ENCODE results near the gene ZNF534. TPM values are rescaled to one million over a fixed set of nuclear protein-coding genes. Genes with fewer than 3 reads are reported as not detected.

The ZNF534 gene
- not detected in 5 replicates for total RNA-seq (2022; extraction: Qiagen RNA extraction)

DNA sequence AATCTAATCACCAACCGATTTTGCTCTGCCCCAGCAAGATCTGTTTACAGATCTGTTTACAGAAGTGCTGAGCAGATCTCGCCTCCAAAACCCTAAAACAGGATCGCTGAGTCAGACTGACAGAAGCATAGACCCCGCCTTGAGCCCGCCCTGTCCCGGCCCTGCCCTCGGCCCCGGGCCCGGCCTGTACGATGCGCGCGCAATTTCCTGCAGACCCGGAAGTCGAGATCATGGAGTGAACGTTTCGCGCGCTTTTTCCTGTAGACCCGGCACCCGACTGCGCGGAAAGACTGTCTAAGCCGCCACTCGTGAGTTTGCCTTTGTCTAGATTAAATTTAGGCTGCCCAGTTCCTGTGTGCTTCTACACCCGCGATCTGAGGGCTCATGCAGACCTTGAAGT, at the start of gene ZNF534:
Gene ZNF534, plus strand, starts transcription at position 212 of the 400 bp plus-strand sequence. CDS start 2,327 bp downstream, outside the sequence.

DNA sequence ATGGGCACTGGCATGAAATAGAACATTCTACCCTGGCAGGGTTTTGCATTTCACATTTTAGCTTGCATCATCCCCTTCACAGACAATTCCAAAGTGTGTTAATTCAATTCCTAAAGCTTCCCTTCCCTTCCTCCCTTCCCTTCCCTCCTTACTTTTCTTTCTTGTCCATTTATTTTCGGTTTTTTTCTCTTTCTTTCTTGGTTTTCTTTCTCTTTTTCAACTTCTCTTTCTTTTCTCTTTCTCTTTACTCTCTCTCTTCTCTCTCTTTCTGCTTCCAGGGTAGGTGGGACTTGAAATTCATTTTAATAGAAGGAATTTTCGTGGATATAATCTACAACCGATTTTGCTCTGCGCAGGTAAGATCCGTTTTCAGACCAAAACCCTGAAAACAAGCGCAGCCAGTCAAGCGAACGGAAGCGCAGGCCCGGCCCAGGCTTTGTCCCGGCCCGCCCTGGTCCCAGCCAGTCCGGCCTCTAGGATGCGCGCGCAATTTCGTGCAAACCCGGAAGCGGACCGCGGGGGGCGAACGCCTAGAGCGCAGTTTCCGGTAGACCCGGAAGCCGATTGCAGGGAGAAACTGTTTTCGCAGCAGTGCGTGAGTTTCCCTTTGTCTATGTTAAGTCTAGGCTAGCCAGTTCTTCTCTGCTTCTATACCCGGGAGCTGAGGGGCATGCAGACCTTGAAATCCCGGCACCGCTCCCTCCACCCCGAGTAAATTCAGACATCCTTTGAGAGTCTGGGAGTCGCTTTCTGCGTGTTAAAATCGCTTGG, 31.5 kb upstream of the ZNF534 start, which contains the start of gene ZNF528:
Gene ZNF528, plus strand, starts transcription at position 540 of the 771 bp plus-strand sequence. CDS start 4,165 bp downstream, outside the sequence.

DNA sequence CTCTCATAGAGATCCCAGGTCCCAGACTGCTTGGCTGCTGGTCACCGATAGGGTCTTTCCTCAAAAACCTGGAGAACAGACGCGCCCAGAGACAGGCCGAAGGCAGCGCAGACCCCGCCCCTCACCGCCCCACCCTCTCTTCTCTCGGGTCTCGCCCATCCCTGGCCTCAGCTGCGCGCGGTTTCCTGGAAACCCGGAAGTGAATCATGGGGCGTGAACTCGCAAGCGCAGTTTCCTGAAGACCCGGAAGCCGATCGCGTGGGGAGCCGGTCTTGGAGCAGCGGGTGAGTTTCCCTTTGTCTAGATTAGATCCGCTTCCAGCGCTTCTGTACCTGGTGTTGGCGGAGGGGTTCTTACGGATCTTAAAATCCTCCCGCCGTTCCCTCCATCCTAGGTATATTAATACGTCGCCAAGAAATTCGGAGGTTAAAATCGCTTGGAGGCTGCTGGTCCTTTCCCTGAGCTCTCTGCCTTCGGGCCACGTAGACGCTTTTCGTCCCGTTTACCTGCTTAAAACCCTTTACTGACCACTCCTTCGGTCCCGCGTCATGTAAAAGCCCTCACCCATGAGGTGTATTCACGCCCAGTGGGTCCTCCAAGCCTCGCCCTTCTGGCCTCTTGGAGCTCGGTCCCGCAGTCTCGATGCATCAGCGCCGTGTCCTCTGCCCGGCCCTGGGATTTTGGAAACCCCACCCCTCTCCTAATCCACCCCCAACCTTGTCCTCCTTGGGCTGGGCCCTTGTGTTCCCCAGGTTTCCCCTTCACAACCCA, 24.6 kb downstream of the ZNF534 start, which contains the start of gene ZNF578:
Gene ZNF578, plus strand, starts transcription at position 230 of the 771 bp plus-strand sequence. CDS start 48,293 bp downstream, outside the sequence.

Other genes with a start within 250 kb of the ZNF534 start
- 184 to 318 TPM (median 309 TPM) in 5 replicates for gene PPP2R1A, start 239.1 kb upstream of the ZNF534 start, total RNA-seq (2022; extraction: Qiagen RNA extraction)
- 6.6 to 11.2 TPM (median 8.3 TPM) in 5 replicates for gene ZNF766, start 159.6 kb upstream of the ZNF534 start, total RNA-seq (2022; extraction: Qiagen RNA extraction)
- 6.1 to 17.9 TPM (median 16.3 TPM) in 5 replicates for gene ZNF480, start 132.0 kb upstream of the ZNF534 start, total RNA-seq (2022; extraction: Qiagen RNA extraction)
- gene ZNF610, start 92.9 kb upstream of the ZNF534 start, total RNA-seq (2022; extraction: Qiagen RNA extraction): not detected in 5 replicates
- gene ZNF880, start 59.2 kb upstream of the ZNF534 start, total RNA-seq (2022; extraction: Qiagen RNA extraction): 0.63 to 1.5 TPM (median 0.81 TPM) in 5 replicates
- 0.24 to 0.27 TPM in 2 of 5 replicates, not detected in the others for gene ZNF528, start 31.3 kb upstream of the ZNF534 start, total RNA-seq (2022; extraction: Qiagen RNA extraction)
- not detected in 5 replicates for gene ZNF578, start 24.4 kb downstream of the ZNF534 start, total RNA-seq (2022; extraction: Qiagen RNA extraction)
- gene ZNF808, start 98.5 kb downstream of the ZNF534 start, total RNA-seq (2022; extraction: Qiagen RNA extraction): 0.04 to 0.11 TPM (median 0.10 TPM) in 5 replicates
- gene ZNF701, start 141.1 kb downstream of the ZNF534 start, total RNA-seq (2022; extraction: Qiagen RNA extraction): 0.09 to 0.29 TPM (median 0.26 TPM) in 5 replicates
- 0.03 to 0.11 TPM (median 0.07 TPM) in 5 replicates for gene ZNF83, start 209.2 kb downstream of the ZNF534 start, total RNA-seq (2022; extraction: Qiagen RNA extraction)

Data from A549 treated with AZD2906 at 1 μM for 4 hours (cell line).